ENCODE results near the gene PAOX.

Gene PAOX

DNA sequence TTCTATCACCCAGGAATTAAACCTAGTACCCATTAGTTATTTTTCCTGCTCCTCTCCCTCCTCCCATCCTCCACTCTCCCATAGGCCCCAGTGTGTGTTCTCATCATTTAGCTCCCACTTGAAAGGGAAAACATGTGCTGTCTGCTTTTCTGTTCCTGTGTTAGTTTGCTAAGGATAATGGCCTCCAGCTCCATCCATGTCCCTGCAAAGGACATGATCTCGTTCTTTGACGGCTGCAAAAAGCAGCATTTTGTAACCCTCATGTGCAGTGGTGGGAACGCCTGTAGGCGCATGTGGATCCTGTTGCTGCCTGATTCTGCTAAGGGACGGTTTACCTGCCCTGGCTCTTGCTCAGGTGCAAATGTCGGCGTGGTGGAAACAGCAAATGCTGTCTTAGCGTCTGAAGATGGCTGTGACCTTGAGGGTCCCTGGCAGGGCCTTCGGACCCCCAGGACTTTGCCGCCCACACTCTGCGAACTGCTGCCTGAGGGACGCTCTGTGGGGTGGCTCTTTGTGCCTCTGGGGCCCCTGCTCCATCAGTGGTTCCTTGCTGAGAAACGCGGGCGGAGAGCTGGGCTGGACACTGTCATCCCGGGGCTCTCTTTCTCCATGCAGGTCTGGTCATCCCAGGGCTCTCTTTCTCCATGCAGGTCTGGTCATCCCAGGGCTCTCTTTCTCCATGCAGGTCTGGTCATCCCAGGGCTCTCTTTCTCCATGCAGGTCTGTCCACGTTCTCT, 9.3 kb downstream of the PAOX start:
- peak; percentile 38 for DNase-seq

DNA sequence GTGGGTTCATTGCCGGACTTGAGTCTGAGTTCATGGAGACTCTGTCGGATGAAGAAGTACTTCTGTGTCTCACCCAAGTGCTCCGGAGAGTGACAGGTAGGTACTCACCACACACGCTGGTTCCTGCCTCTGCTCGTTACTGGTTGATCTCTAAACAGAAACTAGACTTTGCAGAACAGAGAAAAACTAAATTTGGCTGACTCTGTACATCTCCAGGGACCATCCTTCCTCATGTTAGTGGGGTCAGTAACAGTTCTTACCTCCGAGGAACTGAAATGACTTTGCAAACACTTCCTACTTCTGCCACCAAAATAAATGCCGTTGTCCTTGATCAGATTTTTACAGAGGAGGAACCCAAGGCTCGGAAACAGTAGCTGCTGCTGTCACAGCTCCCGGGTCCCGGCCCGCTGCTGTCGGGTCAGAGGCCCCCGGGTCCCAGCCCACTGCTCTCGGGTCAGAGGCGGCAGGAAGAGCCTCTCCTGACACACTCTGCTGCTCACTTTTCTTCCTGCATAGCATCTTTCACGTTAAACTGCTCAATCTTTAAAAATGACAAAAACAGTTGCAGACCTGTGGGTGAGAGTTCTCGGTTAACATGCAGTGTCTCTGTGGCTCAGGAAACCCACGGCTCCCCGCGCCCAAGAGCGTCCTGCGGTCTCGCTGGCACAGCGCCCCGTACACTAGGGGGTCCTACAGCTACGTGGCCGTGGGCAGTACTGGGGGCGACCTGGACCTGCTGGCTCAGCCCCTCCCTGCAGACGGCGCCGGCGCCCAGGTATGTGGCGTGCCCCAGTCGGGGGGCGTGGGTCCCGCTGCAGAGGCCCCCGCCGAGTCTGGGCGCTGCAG, 10.1 kb downstream of the PAOX start:
- DNase-seq = peak; percentile 66

- no peak for DNase-seq
Measured at GRCh38 chr10:133390597-133391248, 11.7 kb downstream of the PAOX start.

DNA sequence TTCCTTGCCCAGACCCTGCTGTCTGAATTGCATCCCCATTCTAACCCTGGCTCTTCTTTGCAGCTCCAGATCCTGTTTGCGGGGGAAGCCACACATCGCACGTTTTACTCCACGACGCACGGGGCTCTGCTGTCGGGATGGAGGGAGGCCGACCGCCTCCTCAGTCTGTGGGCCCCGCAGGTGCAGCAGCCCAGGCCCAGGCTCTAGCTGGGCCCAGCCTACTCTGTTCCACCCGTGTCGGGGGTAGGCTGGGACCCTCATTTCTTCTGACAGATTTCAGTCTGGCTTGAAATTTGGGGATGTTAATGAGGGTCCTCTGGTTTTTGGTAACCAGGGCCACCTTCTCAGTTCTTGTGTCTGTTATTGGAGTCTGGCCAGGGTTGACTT, 12.2 kb downstream of the PAOX start:
- DNase-seq = no peak

DNA sequence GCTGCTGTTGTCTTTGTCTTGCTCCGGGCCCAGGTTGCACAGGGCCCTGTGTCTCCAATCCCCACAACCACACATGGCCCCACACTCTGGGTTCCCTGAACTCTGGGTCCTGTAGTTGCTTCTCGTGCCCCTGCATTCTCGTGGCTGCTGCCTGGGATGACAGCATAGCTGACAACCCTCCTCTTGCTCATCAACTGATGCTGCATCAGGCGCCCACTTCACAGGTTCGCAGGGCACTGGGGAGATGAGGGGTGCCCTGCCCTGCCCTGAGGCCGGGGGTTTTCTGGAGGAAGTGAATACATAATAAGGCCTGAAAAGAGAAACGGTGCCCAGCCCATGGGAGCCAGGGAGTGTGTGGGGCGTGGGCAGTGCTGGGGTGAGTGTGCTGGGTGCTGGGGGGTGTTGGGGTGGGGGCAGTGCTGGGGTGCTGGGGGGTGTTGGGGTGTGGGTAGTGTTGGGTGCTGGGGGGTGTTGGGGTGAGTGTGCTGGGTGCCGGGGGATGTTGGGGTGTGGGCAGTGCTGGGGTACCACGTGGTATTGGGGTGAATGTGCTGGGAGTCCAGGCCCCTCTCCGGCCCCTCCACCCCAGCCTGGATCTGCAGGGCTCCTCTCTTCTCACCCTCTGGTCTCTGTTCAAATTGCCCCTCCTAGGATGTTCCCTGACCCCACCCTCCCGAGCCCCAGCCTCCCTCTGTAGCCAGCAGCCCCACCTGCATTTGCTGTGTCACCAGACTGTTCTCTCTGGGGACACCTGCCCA, 12.9 kb downstream of the PAOX start:
- DNase-seq = no peak

- DNase-seq = no peak
Measured at GRCh38 chr10:133393401-133394063, 14.5 kb downstream of the PAOX start.

GRCh38 chr10:133394064-133394663, 15.1 kb downstream of the PAOX start, which contains the start of gene MTG1:
TSS of gene MTG1 (plus strand) at chr10:133394157. CDS start at chr10:133394221, 64 bp downstream.
- peak; percentile 86 for DNase-seq

GRCh38 chr10:133394801-133395221, 15.7 kb downstream of the PAOX start:
- DNase-seq = no peak

- DNase-seq = no peak
Measured at GRCh38 chr10:133396035-133396624, 17.1 kb downstream of the PAOX start.

GRCh38 chr10:133397938-133398337, 18.9 kb downstream of the PAOX start:
- no peak for DNase-seq

DNA sequence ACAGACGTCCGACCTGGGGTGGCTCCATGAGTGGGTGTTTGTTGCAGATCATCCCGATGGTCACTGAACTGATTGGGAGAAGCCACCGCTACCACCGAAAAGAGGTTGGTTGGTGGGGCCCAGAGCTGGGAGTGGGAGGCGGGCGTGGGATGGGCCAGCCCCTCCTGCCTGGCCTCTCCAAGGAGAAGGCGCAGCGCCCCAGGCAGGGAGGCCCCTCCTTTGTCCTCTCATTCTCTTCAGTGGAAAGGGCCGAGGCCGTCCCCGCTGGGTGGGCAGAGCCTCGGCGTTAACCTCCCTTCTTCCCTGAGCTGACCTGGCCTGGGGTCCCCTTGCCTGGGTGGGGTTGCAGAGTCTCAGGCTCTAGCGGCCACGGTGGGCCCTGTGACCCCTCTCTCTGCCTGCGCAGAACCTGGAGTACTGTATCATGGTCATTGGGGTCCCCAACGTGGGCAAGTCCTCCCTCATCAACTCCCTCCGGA, 20.1 kb downstream of the PAOX start:
- DNase-seq = no peak

DNA sequence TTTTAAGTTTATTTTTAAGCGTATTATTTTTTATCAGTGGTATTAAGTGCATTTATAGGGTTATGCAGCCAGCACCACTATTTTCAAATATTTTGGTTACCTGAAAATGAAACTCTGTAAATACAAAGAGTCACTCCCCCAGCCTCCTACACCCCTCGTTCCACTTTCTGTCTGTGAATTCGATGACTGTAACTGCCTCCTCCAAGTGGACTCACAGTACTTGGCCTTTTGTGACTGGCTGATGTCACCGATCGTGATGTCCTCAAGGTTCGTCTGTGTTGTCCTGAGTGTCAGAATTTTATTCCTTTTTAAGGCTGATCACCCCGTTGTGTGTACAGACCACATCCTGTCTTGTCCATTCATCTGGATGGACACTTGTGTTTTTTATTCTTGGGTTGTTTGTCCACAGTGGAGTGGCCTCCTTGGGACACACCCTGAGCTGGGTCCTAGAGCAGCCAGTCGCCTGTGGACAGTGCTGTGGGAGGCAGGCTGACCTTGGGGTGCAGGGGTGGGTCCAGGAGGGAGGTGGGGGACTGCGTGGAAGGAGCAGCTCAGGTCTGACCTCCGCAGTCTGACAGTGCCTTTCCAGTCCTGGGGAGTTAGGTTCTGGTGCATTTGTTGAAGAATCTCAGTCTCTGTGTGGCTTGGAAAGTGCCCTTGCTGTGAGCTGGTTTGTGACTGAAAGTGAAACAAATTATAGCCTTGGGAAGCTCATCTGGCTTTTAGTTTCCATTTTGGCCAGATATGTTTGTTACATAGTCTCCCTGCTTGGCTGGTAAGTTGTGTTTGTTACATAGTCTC, 21.8 kb downstream of the PAOX start:
- DNase-seq = no peak

GRCh38 chr10:133401500-133401899, 22.4 kb downstream of the PAOX start:
- DNase-seq = no peak

DNA sequence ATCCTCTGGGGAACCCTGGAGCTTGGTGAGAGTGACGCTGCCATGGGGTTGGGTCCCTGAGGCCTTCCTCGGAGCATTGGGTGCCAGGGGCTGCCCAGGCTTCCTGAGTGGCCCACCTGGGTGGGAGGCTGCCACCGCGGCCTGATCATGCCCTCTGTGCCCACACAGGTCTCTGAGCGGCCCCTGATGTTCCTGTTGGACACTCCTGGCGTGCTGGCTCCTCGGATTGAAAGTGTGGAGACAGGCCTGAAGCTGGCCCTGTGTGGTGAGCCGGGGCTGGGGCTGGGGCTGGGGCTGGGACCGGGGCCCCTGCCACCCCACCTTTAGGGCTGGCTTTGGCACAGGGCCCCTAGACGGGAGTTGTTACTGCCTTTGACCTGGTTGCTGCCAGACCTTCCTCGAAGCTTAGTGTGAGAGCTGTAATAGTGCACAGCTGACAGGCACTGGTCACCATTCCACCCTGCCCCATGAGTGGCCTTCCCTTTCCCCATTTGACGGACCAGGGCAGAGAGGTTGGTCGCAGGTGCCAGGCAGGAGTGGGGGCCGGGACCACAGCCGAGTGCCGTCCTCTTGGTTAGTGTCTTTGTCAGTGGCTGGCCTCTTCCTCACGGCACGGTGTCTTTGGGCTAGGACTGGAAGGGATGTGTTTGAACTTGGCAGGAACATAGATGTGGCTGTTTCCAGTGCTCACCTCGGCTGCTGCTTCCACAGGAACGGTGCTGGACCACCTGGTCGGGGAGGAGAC, 23.1 kb downstream of the PAOX start:
- DNase-seq = no peak

GRCh38 chr10:133403359-133403758, 24.3 kb downstream of the PAOX start:
- no peak for DNase-seq

DNA sequence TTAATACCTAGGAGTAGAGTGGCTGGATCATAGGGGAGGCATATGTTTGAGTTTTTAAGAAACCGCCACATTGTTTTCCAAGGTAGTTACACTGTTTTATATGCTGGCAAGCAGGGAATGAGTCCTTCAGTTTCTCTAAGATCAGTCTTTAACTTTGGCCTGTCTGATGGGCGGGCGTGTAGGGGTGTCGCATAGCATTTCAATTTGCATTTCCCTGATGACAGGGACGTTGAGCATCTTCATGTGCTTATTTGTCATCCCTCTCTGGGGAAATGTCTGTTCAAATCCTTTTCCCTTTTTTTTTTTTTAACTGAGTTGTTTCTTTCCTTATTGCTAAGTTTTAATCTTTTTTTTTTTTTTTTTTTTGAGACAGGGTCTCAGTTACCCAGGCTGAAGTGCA, 24.7 kb downstream of the PAOX start:
- no peak for DNase-seq

DNA sequence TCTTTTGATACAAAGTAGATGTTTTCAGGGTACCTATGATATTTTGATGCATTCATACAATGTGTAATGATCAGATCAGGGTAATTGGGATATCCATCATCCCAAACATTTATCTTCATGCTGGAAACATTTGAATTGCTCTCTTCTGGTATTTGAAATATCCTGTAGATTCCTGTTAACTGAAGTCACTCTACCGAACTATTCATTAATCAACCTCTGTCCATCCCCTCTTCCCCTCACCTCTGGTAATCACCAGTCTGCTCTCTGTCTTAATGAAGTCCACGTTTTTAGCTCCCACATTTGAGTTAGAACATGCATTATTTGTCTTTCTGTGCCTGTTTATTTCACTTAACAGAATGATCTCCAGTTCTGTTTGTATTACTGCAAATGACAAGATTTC, 26.2 kb downstream of the PAOX start:
- no peak for DNase-seq

GRCh38 chr10:133405844-133406527, 26.9 kb downstream of the PAOX start:
- DNase-seq = no peak

All from RPMI8226 (cell line).